DMS114 treated with DMSO at 0.1 percent for 48 hours (cell line): ENCODE results near the gene SLX4IP.

Experiments
- DNase-seq: peaks from one replicate; lab custom pipeline; 2025; ENCODE audit not compliant: unreplicated experiment; lab: John Stamatoyannopoulos, UW

SLX4IP gene

DNA sequence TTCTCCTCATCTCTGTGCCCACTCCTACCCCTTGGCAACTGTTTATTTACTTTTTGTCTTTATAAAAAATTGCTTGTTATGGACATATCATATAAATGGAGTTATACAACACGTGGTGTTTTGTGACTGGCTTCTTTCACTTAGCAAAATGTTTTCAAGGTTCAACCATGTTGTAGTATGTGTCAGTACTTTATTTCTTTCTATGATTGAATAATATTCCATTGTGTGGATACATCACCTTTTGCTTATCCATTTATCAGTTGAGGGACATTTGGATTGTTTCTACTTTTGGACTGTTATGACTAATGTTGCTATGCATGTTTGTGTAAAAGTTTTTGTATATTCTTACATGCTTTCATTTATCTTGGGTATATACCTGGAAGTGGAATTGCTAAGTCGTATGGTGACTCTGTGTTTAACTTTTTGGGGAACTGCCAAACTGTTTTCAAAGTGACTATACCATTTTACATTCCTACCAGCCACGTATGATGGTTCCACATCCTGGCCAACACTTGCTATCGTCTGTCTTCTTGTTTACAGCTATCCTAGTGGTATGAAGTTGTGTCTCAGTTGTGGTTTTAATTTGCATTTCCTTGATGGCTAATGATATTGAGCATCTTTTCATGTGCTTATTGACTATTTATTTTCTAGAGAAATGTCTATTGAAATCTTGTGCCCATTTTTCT is 84.4 kb downstream of the SLX4IP start:
- no peak for DNase-seq

- DNase-seq = no peak
Measured at GRCh38 chr20:10520528-10520927, 85.4 kb downstream of the SLX4IP start.

DNA sequence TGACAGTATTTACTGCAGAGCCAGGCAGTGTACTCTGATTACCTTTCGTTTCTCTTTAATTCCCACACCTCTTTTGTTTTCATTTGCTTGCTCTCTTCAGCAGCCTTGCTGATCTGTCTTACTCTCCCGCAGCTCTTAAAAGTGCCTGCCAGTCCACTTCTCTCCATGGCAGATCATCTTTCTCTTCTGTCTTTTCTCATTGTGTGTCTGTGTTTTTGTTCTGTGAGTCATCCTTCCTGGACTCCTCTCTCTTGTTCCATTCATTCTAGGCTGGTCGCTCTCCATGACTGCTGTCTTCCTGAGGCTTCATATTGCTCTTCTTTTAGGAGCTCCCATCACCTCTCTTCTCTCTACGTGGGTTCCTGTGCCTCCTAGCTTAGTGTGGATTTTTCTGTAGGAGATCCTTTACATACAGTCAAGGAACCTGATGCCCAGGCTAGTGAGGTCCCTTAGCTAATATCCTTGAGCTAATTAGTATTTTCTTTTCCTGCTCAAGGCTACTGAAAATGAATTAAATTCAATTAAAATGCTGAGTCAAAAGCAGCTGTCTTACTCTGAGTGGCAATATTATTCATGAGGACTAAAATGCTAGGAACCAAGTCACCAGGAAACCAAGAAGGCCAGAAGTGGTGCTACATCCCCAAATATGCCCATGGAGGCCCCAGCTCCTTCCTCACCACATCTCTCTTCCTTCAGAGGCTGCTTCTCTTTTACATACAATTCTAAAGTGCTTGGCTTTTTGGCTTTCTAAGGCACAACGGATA is 86.1 kb downstream of the SLX4IP start:
- no peak for DNase-seq

GRCh38 chr20:10521836-10522235 is 86.7 kb downstream of the SLX4IP start:
- DNase-seq = no peak

- DNase-seq = no peak
Measured at GRCh38 chr20:10522328-10522727, 87.2 kb downstream of the SLX4IP start.

DNA sequence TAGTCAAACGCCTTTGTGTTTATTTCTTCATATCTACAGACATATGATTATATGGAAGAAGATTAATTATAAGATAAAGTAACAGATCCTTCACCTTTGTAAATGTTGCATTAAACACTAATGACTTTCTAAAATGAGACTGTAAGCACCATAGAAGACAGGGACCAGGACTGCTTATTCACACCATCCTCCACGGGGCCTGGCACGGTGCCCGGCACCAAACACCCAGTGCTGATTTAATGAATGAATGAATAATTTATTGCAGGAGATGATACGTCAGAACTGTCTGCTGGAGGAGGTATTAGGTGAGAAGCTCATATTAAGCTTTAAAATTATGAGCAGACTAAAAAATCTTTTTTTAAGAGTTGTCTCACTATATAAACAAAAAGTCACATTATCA is 88.3 kb downstream of the SLX4IP start:
- DNase-seq = no peak

GRCh38 chr20:10524034-10524476 is 89.0 kb downstream of the SLX4IP start:
- no peak for DNase-seq

DNA sequence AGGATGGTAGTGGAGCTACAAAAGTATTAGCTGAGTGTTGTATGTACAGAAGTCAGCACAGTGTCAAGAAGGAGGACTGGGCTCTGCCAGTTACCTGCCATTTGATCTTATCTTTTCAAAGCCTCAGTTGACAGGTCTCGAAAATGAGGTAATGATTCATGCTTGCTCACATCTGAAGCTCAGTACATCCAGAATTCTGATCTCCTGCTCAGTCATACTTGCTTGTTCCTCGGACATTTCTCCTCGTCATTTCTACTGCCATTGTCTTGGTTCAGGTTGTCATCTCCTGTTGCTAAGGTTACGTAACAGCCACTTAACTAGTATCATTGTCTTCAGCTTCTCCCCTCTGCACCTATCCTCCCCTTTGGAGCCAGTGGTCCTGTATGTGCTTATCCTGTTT is 89.5 kb downstream of the SLX4IP start:
- no peak for DNase-seq

DNA sequence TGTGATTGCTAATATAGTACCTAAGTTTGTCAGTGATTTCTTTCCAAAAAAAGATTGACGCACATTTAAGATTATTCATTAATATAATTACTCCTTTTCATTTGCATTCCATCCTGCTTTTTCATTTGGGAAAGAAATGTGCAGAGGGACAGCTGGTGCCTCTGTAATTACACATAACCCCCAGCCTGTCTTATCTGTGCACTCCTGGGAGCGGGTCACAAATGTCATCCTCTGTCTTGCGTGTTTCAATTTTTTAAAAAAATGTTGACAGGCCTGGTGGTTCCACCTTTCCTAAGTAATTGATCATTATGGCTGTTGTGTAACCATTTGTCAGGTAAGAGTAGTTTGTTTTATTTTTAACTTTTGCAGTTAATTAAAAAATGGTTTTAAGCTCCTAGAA is 92.7 kb downstream of the SLX4IP start:
- DNase-seq = no peak

- no peak for DNase-seq
Measured at GRCh38 chr20:10530883-10531282, 95.8 kb downstream of the SLX4IP start.

DNA sequence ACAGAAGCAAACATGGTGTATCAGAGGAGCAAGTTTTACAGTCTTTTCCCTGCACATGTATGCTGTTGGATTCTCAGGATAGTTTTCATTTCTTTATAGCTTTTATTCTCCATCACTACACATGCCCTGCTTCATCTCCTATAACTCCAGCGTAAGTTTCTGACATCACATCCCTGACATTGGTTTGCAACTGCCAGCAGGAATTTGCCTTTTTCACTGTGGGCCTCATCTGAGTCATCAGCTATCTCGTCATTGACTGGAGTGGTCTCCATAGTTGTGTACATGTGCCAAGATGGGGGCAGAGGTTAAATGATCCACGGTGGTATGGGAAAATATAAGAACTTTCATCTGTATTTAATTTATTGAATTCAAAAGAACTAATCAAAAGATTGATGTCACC is 96.7 kb downstream of the SLX4IP start:
- no peak for DNase-seq

DNA sequence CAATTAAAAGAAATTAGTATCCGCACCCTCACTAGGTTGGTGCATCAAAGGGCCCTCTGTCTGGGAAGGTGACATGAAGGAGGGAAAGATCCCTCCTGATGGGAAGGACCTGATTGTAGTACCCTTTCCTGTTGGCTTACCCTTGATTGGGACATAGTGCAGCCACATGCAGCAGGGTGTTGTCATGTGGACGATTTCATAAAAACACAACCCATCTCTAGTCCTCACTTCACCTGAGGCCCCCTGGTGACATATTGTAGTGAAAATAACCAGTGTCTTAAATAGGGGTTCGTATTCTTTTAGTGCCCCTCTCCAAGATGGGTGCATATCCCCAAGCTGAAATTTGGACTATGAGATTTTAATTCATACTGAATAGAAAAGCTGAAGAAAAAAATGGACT is 97.3 kb downstream of the SLX4IP start:
- no peak for DNase-seq

- no peak for DNase-seq
Measured at GRCh38 chr20:10536531-10536930, 101.4 kb downstream of the SLX4IP start.

DNA sequence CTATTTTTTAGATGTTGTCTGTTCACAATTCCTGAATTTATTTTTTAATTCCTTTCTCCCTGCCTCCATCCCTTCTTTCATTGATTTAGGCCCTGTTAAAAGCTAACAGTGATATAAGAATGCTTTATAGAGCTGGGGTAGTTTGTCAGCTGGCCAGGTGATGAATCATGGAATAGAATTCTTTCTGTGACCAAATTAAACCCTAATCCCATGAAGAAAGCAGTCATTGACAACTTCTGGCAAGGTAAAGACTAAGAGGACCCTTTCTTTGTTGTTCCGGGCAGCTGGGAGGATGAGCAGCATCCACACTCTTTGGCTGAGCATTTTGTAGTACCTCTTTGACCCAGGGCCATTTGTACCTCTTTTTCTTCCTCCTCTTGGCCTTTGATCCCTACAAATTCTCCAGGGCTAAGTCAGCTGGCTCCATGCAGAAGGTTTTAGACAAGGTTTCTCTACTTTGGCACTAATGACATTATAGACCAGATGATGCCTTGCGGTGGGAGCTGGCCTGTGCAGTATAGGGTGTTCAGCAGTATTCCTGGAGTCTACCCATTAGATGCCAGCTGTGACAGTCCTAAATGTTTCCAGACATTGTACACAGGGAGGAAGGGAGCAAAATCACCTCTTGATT is 102.9 kb downstream of the SLX4IP start:
- no peak for DNase-seq

GRCh38 chr20:10538768-10539167 is 103.7 kb downstream of the SLX4IP start:
- DNase-seq = no peak

- no peak for DNase-seq
Measured at GRCh38 chr20:10539818-10540553, 104.9 kb downstream of the SLX4IP start.

GRCh38 chr20:10540636-10541493 is 105.8 kb downstream of the SLX4IP start:
- no peak for DNase-seq

- DNase-seq = no peak
Measured at GRCh38 chr20:10541668-10542411, 106.7 kb downstream of the SLX4IP start.

DNA sequence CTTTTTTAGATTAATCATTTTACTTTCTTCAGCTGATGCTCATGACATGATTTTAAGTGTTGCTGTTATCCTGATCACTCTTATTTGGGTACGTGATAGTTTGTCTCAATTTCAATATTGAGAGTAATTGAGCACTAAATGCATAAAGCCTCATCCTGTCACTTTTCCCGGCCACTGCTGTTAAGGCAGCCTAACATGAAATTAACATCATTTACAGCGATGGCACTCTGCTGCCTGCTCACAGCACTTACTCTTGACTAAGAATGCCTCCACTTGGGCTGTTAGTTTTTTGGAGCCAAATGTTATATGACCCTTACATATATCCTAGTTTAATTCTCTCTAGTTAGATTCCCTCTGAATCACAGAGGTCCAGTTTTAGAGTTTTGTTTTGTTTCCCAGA is 107.3 kb downstream of the SLX4IP start:
- no peak for DNase-seq

DNA sequence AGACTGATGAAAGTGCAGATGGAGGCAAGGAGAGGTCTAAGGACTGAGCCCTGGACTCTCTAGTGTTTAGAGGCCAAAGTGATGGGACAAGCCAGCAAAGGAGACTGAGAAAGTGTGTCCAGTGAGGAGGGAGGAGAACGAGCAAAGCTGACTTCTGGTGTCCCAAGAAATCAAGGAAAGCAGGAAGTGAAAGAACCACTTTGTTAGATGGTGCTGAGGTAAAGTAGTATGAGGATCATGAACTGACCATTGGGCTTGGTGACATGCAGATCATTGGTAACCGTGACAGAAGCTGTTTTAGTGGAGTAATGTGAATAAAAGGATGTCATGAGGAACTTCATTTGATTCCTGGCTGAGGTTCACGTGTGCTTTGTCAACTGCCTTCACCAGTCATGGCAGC is 108.4 kb downstream of the SLX4IP start:
- no peak for DNase-seq
